Stimulated activated CD8-positive, alpha-beta memory T cell treated with anti-CD3 and anti-CD28 coated beads, Interleukin-15, amount 100 ng/mL, for 4 hours (primary cell): ENCODE measurements around the gene DVL1.
A peak's percentile ranks its signal among the peaks of the same experiment; 100 is the strongest.

Experiments used
- DNase-seq, 2 donors: peaks; one replicate each; pipeline ENCODE4 v3.0.0-alpha.2; 2020; ENCODE audit warnings: low read depth in 2 of 2

Gene DVL1

DNA sequence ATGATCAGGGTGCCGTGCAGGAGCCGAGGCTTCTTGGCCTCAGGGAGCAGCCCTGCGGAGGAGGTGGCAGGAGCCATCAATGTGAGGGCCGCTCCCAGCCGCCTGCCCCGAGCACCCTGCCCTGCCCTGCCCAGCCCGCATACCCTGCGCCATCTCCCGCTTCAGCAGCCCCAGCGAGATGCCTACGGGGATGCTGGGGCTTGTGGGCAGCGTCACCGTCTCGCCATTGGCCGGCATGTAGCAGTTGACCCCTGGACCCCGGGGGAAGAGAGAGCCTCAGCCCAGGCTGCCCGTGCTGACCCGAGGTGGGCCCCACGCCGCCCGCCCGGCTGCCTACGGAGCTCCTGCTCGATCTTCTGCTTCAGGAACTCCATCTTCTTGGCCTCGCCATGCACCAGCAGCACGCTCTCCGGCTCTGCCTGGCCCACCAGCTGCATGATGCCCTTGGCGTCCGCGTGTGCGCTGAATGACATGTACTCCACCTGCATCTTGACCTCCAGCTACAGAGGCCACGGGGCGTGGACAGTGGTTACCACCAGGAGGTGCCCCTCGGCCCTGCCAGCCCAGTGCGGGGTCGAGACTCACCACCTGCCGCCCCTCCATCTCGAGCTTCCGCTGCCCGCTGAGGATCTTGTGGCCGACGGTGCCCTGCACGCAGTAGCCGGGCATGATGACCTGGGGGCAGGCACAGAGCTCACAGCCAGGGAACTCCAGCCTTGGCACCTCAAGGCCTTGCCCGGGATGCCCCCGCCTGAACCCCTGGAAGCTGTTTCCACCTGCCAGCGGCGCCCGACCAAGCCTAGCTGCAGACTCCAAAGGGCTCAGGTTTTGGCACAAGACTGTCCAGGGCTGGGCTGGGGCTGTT is 36.5 kb downstream of the DVL1 start:
- no peak for DNase-seq

DNA sequence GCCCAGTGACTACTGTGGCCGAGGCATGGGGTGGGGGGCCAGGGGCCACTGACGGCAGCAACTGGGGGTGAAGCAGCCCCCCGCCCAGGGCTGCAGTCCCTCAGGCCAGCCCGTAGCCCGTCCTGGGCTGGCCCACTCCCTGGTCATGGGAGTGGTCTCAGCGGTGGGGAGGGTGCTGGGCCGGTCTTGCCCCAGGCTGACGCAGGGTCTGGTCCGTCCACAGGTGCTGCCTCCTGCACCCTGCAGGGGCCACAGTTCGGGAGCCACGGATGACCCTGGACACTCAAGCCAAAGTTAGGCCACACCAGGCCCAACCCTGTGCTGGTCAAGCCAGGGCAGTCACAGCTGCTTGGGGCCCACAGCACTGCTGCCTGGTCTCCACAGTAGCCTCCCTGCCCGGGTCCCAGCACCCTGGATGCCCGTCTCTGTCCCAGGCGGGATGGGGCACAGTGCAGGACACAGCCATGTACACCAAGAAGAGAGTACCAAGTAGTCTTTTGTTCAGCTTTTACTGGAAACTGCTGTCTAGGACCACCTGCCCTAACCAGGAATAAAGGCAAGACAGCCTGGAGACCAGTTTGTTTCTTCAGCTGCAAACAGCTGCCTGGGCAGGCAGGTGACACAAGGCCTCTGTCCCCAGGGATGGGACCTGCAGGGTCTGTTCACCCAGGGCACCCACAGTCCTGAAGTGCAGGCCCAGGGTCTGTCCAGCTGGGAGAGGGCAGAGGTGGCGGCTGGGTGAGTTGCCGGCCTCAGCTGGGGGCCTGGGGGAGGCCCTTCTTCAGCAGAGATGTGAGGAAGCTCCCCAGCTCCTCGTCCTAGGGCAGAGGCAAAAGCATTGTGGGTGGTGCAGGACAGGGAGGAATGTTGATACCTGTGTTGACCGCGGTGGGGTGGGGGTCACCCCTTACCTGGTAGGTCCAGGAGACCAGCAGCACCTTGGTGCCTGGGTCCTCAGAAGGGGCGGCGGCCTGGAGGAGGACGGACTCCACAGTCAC is 37.8 kb downstream of the DVL1 start:
- DNase-seq = no peak

DNA sequence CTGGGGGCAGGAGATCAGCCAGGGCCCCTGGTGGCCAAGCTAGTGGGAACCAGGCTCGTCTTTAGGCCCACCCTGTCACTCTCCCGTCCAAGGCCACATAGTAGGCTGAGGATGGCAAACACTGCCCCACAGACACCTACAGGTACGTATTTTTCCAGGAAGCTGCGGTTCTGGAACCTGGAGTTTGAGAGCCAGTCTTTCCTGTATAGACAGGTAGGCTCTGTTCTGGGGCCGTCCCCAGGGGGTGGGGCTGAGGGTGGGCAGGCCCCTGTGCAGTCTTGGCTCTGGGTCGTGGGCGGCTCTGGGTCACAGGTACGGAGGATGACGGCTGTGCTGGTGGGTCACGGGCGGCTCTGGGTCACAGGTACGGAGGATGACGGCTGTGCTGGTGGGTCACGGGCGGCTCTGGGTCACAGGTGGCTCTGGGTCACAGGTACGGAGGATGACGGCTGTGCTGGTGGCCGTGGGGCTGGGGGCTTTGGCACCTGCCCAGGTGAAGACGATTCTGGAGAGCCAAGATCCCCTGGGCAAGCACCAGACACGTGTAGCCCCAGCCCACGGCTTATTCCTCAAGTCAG is 38.7 kb downstream of the DVL1 start:
- DNase-seq = no peak

DNA sequence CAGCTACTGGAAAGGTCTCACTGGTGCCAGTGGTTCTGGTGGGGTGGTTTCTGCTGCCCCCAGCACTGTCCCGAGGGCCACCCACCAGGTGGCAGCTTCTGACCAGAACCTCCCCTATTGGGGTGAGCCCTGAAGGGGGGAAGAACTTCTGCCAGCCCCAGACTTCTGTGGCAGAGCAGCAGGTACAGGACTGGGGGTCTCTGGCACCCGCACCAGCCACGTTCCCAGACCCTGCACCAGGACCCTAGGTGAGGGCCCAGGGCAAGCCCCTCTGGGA is 39.2 kb downstream of the DVL1 start:
- no peak for DNase-seq

DNA sequence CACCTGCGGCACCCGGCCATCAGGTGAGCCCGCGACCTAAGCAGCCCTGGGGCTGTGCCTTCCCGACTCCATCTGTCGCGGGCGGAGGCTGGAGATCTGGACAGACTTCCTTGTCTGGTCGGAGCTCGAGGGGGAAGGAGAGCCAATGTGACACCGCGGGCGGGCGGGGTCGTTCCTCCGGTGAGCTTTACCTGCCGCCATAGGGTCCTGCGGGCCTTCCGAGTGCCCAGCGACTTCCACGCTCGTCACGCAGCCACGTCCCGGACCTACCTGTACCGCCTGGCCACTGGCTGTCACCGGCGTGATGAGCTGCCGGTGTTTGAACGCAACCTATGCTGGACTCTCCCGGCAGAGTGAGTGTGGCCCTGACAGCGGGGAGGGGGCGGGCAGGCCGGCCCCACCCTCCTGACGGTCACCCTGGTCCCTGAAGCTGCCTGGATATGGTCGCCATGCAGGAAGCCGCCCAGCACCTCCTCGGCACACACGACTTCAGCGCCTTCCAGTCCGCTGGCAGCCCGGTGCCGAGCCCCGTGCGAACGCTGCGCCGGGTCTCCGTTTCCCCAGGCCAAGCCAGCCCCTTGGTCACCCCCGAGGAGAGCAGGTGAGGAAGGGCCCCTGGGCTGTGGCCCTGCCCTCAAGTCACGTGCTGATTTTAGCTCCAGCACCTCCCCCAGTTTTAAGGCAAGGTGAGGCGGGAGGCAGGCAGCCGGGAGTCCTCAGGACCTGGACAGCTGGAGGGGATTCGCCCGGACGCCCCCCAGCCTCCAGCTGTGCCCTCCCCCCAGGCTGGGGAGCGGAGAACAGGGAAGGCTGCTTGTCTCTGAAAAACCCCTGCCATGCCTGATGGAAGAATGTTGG is 39.7 kb downstream of the DVL1 start:
- no peak for DNase-seq

DNA sequence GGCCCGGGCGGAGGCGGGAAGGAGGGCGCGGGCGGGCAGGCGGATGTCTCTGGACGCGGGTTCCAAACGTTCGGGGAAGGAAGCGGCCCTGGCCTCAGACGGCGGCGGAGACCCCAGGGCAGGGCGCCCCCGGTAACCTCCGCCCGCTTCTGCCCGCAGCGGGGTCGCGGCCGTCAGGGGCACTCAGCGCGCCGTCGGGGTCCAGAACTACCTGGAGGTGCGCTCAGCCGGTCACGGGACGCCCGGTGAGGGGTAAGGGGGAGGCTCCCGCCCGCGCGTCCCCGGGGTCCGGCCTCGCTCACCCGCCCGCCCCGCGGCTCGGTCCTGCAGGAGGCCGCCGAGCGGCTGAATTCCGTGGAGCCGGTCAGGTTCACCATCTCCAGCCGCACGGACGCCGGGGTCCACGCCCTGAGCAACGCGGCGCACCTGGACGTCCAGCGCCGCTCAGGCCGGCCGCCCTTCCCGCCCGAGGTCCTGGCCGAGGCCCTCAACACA is 40.4 kb downstream of the DVL1 start:
- DNase-seq = no peak

DNA sequence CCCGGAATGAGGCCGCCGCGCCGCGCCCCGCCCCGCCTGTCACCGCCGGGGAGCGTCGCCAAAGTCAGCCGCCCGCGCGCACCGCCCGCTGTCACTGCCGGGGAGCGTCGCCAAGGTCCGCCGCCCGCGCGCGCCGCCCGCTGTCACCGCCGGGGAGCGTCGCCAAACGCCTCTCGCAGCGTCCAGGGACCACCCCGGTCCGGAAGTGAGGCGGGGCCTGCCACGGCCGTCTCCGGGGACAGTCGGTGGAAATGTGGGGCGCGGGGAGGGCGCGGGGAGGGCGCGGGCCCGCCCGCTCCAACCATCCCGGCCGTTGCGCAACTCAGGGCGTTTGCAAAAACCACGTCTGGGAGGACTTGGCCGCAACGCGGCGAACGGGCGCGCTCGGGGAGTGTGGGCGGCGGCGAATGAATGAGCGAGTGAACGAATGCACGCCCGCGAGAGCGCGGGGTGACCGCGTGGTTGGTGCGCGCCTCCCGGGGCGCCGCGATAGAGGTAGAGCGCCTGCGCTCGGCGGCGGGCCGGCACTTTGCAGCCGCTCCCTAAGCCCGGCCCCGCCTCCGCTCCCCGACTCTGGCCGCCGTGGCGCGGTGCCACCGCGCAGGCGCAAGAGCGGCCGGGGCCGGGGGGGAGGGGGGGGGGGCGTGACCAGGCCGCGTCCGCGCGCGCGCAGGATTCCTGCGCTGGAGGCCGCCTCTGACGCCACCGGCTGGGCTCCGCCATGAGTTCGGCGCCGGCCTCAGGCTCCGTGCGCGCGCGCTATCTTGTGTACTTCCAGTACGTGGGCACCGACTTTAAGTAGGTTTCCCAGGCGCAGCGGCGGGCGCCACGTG is 41.1 kb downstream of the DVL1 start, which contains the start of the genes ACAP3 and PUSL1:
Gene ACAP3, minus strand, starts transcription at position 8 of the 833 bp plus-strand sequence. CDS start 115 bp downstream, outside the sequence.
Gene PUSL1, plus strand, starts transcription at position 675 of the 833 bp plus-strand sequence. Its CDS starts 47 bp downstream, at position 722.
- DNase-seq = peak; percentile 73 to 82

DNA sequence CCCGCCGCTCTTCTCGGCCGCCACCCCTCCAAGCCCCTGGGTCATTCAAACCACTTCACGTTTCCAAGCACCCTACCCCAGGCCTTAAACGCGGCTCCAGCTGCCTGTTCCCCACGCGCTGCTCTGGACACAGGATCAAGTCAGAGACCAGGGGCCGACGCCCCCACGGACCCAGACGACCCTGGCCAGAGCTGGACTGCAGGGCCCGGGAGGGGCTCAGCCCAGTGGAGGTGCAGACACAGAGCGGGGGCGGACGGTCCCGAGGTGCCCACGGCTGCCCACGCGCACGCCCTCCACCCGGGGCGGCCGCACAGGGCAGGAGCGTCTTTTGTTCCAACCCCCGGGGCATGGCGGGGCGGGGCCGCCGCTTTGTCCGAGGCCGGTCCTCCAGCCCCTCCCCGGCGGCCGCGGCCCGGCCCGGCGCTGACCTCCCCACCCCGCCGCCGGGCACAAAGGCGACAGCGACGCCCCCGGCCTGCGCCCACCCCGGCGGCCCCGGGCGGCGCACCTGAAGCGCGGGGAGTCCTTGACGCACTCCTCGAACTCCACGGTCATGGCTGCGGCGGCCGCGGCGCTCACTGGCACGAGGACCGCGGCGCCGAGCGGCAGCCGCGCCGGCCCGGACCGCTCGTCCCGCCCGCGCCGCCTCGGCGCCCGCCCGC is 41.8 kb downstream of the DVL1 start:
- no peak for DNase-seq

DNA sequence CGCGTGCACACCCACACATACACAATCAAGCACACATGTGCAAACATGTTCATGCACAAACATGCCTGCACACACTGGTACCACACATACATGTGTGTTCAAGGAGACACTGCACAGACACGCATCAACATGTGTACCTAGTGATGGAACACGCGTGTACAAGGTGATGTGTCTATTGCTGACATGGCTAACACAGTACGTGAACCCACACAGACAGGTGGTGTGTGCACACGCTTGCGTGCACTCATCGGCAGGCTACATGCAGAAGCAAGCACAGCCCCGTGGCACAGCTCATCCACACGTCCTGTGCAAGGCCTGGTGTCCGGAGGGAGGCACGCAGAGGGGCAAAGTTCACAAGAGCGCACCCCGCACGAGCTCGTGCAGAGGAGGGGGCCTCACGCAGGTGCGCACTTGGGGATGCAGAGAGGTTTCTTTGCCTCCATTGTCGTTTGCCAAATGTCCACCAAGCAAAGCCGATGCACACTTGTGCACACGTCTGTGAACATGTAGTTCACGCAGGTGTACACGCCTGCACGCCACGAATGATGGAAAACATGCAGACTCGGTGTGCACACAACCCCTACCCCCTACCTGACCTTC is 42.5 kb downstream of the DVL1 start:
- no peak for DNase-seq

DNA sequence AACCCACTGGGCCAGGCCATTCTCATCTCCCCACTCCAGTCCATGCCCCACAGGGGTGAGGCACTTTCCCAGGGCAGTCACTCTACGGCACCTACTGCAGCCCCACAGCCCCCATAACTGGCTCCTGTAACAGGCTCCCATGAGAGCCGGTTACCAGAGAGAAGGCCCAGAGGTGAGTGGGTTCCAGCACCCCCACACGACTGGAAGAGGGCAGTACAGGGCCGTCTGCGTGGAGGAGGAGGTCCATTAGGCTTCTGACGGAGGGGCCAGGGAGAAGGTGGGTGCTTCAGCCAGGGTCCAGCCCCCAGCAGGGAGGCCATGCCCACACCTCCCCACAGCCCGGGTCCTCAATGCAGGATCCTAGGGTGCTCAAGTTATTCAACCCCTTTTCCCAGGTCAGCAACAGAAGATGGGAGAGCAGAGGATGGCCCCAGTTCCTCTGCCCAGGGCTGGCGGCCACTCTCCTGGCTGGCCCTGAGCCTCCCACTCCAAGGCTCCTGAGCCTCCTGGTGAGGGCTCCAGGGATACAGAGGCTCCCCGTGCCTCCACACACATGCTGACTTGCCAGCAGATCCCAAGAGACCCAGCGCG is 43.1 kb downstream of the DVL1 start:
- no peak for DNase-seq

DNA sequence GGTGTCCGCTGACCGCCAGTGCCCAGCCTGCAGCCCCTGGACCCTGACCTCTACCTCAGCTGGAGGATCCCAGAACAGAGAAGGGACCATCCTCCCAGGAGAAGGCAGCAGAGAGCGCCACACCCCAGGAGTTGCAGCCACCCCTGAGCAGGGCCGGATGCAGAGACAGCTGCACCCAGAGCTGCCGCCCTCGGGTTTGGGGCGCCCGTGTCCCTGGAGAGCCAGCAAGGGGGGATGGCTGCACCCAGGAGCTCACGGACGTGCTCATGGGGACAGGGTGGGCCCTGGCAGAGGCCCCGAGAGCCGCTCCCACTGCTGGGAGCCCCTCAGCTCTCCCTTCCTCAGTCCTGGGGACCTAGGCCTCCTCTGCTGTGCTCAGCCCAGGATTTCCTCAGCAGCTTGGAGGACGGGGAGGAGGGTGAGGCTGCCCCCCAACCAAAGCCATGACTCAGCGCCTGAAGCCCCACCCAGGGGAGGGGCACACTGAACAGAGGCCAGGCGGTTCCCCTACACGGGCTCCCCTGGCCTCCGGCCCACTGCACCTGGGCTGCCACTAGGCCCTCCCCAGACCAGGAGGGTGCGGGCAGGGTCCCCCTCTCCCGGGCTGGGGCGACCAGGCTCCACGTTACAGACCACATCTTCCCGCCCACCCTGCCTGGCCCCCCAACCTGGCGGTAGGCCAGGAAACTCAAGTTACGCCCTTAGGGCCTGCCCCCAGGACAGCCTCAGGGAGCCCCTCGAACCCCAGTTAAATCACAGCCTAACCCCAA is 43.7 kb downstream of the DVL1 start:
- DNase-seq = peak; percentile 66 to 67

DNA sequence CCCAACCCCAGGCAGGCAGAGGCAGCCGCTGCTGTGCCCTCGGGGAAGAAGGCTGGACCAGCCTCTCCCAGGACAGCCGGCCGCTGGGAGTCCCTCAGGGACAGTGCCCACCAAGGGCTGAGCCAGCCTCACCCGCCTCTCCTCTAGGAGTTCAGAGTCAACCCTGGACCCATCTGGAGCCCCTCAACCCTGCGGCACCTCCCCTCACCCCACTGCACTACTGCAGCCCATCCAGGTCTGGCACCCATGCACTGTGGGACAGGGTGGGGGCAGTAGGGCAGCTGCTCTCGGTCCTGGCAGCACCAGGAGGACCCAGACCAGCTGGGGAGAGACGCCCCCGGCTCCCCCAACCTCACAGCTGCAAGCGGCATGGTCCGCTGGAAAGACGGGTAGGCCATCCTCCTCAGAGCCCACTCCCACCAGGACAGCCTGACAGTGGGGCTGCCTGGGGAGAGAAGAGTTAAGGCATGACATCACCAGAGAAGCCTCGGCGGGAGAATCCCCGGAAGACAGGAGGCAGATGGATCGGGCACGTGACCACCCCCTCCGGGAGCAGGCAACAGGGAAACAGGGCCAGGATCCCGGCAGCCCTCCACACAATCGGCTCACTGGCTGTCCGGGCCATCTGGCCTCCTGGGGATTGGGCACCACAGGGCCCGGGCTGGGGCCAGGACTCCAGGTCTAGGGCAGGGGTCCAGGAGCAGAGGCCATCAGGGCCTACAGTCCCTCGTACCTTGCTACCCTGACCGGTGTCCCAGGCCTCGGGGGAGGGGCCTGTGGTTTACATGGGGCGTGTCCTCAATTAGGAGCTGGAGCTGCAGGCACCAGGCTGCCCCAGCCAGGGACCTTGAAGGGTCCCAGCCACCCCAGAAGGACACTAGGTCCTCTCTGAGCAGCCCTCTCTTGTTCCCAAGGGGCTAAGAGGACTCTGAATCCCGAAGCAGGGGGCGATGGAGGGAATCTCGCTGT is 44.6 kb downstream of the DVL1 start:
- DNase-seq = no peak

DNA sequence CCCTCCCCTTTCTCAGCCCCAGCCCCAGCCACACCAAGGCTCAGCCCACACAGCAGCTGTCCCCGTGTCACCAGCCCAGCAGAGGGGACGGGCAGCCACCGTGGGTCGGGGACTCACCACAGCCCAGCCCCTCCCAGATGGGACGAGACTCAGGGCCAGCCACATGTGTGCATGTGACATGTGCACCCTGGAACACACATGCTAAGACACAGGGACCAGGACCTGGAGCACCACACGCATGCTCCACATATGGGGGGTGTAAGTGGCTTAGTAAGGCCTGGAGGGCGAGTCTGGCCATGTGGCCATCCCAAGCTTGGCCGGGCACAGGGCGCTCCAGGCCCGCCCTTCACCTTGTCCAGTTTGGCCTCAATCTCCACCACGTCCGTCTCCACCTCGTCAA is 45.5 kb downstream of the DVL1 start:
- no peak for DNase-seq

DNA sequence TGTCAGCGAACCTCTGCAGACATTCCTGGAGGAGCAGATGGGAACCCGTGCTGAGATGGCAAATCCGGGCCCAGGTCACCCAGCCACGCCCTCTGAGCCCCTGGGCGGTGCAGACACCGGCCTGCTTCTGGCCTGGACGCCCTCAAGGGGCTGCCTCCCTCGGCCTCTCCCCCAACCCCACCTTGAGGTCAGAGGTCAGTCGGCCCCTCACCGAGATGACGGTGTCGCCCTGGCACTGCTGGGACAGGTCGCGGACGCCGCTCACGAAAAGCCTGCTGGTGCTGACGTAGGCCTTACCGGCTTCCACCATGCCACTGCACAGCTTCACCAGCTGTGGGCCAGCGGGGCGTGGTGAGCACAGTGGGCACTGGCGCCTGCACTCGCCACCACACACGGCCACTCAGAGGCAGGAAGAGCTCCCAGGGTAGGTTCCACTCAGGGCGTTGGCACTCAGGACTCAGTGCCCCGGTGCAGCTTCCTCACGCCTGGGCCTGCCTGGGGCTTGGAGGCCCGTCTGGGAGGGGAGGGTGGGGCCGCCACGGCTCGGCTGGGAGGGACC is 46.2 kb downstream of the DVL1 start:
- DNase-seq = no peak

DNA sequence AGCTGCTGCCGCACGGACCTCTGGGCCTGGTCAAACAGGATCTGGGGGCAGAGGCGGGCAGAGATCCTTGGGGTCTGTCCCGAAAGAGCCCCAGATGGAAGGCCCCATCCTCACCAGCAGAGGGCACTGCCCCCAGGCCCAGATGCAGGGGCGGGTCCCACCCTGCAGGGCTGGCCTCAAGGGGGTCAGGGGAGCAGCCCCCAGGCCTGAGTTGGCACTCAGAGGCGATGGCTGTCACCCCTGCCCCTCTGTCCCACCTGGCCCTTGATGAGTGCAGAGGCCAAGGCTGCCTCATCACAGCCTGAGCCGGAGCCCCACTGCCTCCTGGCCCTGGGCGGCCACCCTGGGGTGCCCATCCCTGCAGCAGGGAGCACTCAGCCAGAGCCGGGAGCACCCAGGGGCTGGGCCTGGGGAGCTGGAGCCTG is 47.2 kb downstream of the DVL1 start:
- no peak for DNase-seq

DNA sequence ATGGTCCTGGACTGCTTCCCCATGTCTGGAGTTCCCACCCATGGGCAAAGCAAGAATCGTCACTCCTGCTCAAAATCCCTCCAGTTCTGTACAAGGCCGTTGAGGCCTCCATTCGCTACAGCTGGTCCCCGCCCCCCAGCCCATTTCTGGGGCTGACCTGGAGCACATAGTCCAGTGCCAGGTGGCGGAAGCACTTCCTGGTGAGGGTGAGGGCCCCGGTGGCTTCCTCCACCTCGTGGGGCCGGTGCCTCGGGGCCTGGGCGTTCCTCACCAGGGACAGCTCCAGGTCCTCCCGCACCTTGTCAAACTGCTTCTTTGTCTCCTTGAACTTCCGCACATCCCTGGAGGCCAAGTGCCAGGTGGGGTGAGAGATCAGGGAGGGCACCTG is 48.9 kb downstream of the DVL1 start:
- no peak for DNase-seq
